GM23338 (cell line): ENCODE measurements around the gene INO80E.

Experiments used
- CTCF ChIP-seq, 2 experiments: fragments of 200-600 bp in 1 of 2; sonication (generic) in 1 of 2; conservative IDR thresholded peaks; 2 replicates each; pipeline versions ENCODE4 v1.5.1 to v1.6.1; 2016 to 2017; ENCODE audit warnings: antibody characterized with exemption in 2 of 2, low read depth in 2 of 2, mild to moderate bottlenecking in 2 of 2, moderate library complexity in 1 of 2
- ZNF462 ChIP-seq: fragments of 250-450 bp; sonication (Bioruptor Pico); IDR thresholded peaks from 2 replicates; pipeline ENCODE4 v1.5.0; 2020; ENCODE audit warnings: mild to moderate bottlenecking, moderate library complexity

GRCh38 chr16:30004424-30004776 is 8.4 kb downstream of the INO80E start:
- TF ChIP-seq ZNF462 (CRISPR knock-in tag) (no peak), CTCF (conservative IDR thresholded peaks at IDR 0.05; ENCODE audit: low read depth in 2 of 2) (no peak)
